ENCODE measurements around the gene TMEM69.
A peak's percentile ranks its signal among the peaks of the same experiment; 100 is the strongest.
"Not testable (repeated sequence)": the region's sequence is repeated elsewhere in the genome, so short reads cannot be mapped to it uniquely, and the experiment has no call there.

TMEM69 gene

GRCh38 chr1:45686015-45686287, 2.0 kb upstream of the TMEM69 start:
- Histone ChIP-seq H3K9me3 (ENCODE audit: low read length) (no peaks in the 10 kb centered on the region), H3K36me3 (ENCODE audit: insufficient read depth, low read length) (peaks cover 10% of the 10 kb centered on the region; the same call in 1 of the 2 replicates), H3K4me1 (ENCODE audit: insufficient read depth, low read length, severe bottlenecking) (peaks cover 55% of the 10 kb centered on the region), H3K9me2 (ENCODE audit: low read depth, low read length) (no peaks in the 10 kb centered on the region), H3K9ac (ENCODE audit: low read length) (peak overlapping the region; percentile 91), H2AFZ (ENCODE audit: low read length) (no peak overlapping the region), H3K79me2 (ENCODE audit: insufficient read depth, low read length) (peaks cover 76% of the 10 kb centered on the region), H3F3A (ENCODE audit: insufficient read depth, low read length) (no peaks in the 10 kb centered on the region), H4K20me1 (ENCODE audit: insufficient read depth, low read length) (no peaks in the 10 kb centered on the region), H3K4me2 (ENCODE audit: low read length) (peak overlapping the region; percentile 77), H3K27me3 (ENCODE audit: insufficient read depth, low read length) (no peaks in the 10 kb centered on the region), H3K4me3 (ENCODE audit: low read depth, low read length, poor library complexity, severe bottlenecking) (peak overlapping the region; percentile 92), H3K27ac (ENCODE audit: low read depth, low read length, poor library complexity, severe bottlenecking) (peak overlapping the region; percentile 95)
- peak; percentile 40; the same call in 1 of the 2 replicates for TF ChIP-seq CTCF (IDR thresholded peaks at IDR 0.05; ENCODE audit: low read length)
- TF ChIP-seq EZH2 (IDR thresholded peaks at IDR 0.05; ENCODE audit: borderline replicate concordance, low read length) = no peak

- Histone ChIP-seq H3K4me2 (ENCODE audit: low read length) (peak within 1 kb of the TSS; percentile 90), H4K20me1 (ENCODE audit: insufficient read depth, low read length) (no peaks in the 10 kb centered on the region), H3K27me3 (ENCODE audit: insufficient read depth, low read length) (no peaks in the 10 kb centered on the region), H3K4me1 (ENCODE audit: insufficient read depth, low read length, severe bottlenecking) (peaks cover 50% of the 10 kb centered on the region), H3K9me2 (ENCODE audit: low read depth, low read length) (no peaks in the 10 kb centered on the region), H3K36me3 (ENCODE audit: insufficient read depth, low read length) (peaks cover 15% of the 10 kb centered on the region; the same call in 1 of the 2 replicates), H3K9ac (ENCODE audit: low read length) (peak within 1 kb of the TSS; percentile 95), H3K4me3 (ENCODE audit: low read depth, low read length, poor library complexity, severe bottlenecking) (peak within 1 kb of the TSS; percentile 92), H2AFZ (ENCODE audit: low read length) (no peak within 1 kb of the TSS), H3K79me2 (ENCODE audit: insufficient read depth, low read length) (peaks cover 71% of the 10 kb centered on the region), H3K27ac (ENCODE audit: low read depth, low read length, poor library complexity, severe bottlenecking) (peak within 1 kb of the TSS; percentile 96), H3K9me3 (ENCODE audit: low read length) (no peaks in the 10 kb centered on the region), H3F3A (ENCODE audit: insufficient read depth, low read length) (no peaks in the 10 kb centered on the region)
- no peak for TF ChIP-seq EZH2 (IDR thresholded peaks at IDR 0.05; ENCODE audit: borderline replicate concordance, low read length)
- no peak for TF ChIP-seq CTCF (IDR thresholded peaks at IDR 0.05; ENCODE audit: low read length)
Observed at GRCh38 chr1:45686288-45687013, 1.5 kb upstream of the TMEM69 start, which contains the start of gene GPBP1L1. Gene GPBP1L1, minus strand, starts transcription at chr1:45686533. Its CDS starts 27,446 bp downstream, at chr1:45659087.

GRCh38 chr1:45687014-45687753, 797 bp upstream of the TMEM69 start:
- Histone ChIP-seq H3K4me3 (ENCODE audit: low read depth, low read length, poor library complexity, severe bottlenecking) (peak overlapping the region; percentile 92), H3K4me2 (ENCODE audit: low read length) (peak overlapping the region; percentile 90), H3K27me3 (ENCODE audit: insufficient read depth, low read length) (no peaks in the 10 kb centered on the region), H3K79me2 (ENCODE audit: insufficient read depth, low read length) (peaks cover 64% of the 10 kb centered on the region), H3F3A (ENCODE audit: insufficient read depth, low read length) (no peaks in the 10 kb centered on the region), H4K20me1 (ENCODE audit: insufficient read depth, low read length) (no peaks in the 10 kb centered on the region), H3K27ac (ENCODE audit: low read depth, low read length, poor library complexity, severe bottlenecking) (peak overlapping the region; percentile 96), H3K9me3 (ENCODE audit: low read length) (no peaks in the 10 kb centered on the region), H3K4me1 (ENCODE audit: insufficient read depth, low read length, severe bottlenecking) (peaks cover 43% of the 10 kb centered on the region), H2AFZ (ENCODE audit: low read length) (no peak overlapping the region), H3K36me3 (ENCODE audit: insufficient read depth, low read length) (peaks cover 19% of the 10 kb centered on the region; the same call in 1 of the 2 replicates), H3K9me2 (ENCODE audit: low read depth, low read length) (no peaks in the 10 kb centered on the region), H3K9ac (ENCODE audit: low read length) (peak overlapping the region; percentile 95)
- TF ChIP-seq CTCF (IDR thresholded peaks at IDR 0.05; ENCODE audit: low read length) = no peak
- no peak for TF ChIP-seq EZH2 (IDR thresholded peaks at IDR 0.05; ENCODE audit: borderline replicate concordance, low read length)

DNA sequence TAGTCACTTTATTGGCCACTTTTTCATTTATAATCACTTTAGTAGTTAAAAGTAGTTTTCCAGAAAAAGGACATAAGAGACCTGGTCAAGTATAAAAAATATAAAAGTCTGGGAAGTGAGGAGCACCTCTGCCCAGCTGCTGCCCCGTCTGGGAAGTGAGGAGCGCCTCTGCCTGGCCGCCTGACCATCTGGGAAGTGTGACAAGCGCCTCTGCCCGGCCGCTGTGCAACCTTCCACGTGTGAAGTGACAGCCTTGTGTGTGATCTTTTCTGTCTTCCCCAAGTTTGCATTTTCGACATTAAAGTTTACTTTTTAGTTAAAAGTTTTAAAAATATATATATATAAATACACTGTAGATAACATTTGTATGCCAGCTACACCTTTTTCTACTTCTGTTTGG, 5.8 kb downstream of the TMEM69 start:
- H3K9me3 ChIP-seq (ENCODE audit: low read length); H2AFZ ChIP-seq (ENCODE audit: low read length); H3K9me2 ChIP-seq (ENCODE audit: low read depth, low read length); H3K4me1 ChIP-seq (ENCODE audit: insufficient read depth, low read length, severe bottlenecking); H3K4me2 ChIP-seq (ENCODE audit: low read length); H3K27me3 ChIP-seq (ENCODE audit: insufficient read depth, low read length); H3F3A ChIP-seq (ENCODE audit: insufficient read depth, low read length); H3K27ac ChIP-seq (ENCODE audit: low read depth, low read length, poor library complexity, severe bottlenecking); H4K20me1 ChIP-seq (ENCODE audit: insufficient read depth, low read length); H3K9ac ChIP-seq (ENCODE audit: low read length); H3K4me3 ChIP-seq (ENCODE audit: low read depth, low read length, poor library complexity, severe bottlenecking): not testable (repeated sequence)
- Histone ChIP-seq H3K36me3 (ENCODE audit: insufficient read depth, low read length) (peaks cover 49% of the 10 kb centered on the region), H3K79me2 (ENCODE audit: insufficient read depth, low read length) (peaks cover 18% of the 10 kb centered on the region)
